ENCODE results near the gene ANKRD6.

ANKRD6 gene

GRCh38 chr6:89679215-89680120 is 246.5 kb downstream of the ANKRD6 start:
- no peak for TF ChIP-seq CTCF (IDR thresholded peaks at IDR 0.05; ENCODE audit: control extremely low read depth, extremely low read depth, low read depth, missing control alignments)
- CTCF ChIA-PET, result no interaction called here
- POLR2A ChIA-PET, result no interaction called here
- DNase-seq (ENCODE audit: extremely low spot score), result no peak

- DNase-seq (ENCODE audit: extremely low spot score), result no peak
- TF ChIP-seq CTCF (IDR thresholded peaks at IDR 0.05; ENCODE audit: control extremely low read depth, extremely low read depth, low read depth, missing control alignments), result no peak
- ChIA-PET POLR2A (no interaction called here), CTCF (no interaction called here)
Observed at GRCh38 chr6:89680150-89680549, 247.2 kb downstream of the ANKRD6 start.

GRCh38 chr6:89680551-89680950 is 247.6 kb downstream of the ANKRD6 start:
- no peak for DNase-seq (ENCODE audit: extremely low spot score)
- TF ChIP-seq CTCF (IDR thresholded peaks at IDR 0.05; ENCODE audit: control extremely low read depth, extremely low read depth, low read depth, missing control alignments), result no peak
- ChIA-PET CTCF (no interaction called here), POLR2A (no interaction called here)

- TF ChIP-seq CTCF (IDR thresholded peaks at IDR 0.05; ENCODE audit: control extremely low read depth, extremely low read depth, low read depth, missing control alignments), result no peak
Observed at GRCh38 chr6:89681983-89682564, 249.1 kb downstream of the ANKRD6 start.

GRCh38 chr6:89682991-89683390 is 250.0 kb downstream of the ANKRD6 start:
- no peak for DNase-seq (ENCODE audit: extremely low spot score)
- POLR2A ChIA-PET, result no interaction called here
- TF ChIP-seq CTCF (IDR thresholded peaks at IDR 0.05; ENCODE audit: control extremely low read depth, extremely low read depth, low read depth, missing control alignments), result no peak
- CTCF ChIA-PET, result no interaction called here

More at GRCh38 chr6:89681983-89682564, 249.1 kb downstream of the ANKRD6 start:
- DNase-seq (ENCODE audit: extremely low spot score), result no peak
- CTCF ChIA-PET, result interaction anchor here (1.1 to 1.5 kb wide), 3 partner anchors 9 to 25 kb away, joined by 3 read pairs; no protein-coding TSS in a partner anchor
- POLR2A ChIA-PET, result no interaction called here

Data from GM10248 (cell line).